GM18517 (cell line): ENCODE results near the gene ISM1.

Experiments
- ATAC-seq: cut with Tn5 transposase; IDR thresholded peaks from one replicate; pipeline ENCODE4 v1.9.1; 2021; ENCODE audit warnings: mild to moderate bottlenecking, moderate library complexity; ENCODE audit not compliant: unreplicated experiment

Gene ISM1

GRCh38 chr20:13278812-13279570 lies 57.9 kb downstream of the ISM1 start:
- no peak for ATAC-seq

GRCh38 chr20:13280609-13281324 lies 59.7 kb downstream of the ISM1 start:
- no peak for ATAC-seq

GRCh38 chr20:13283869-13284829 lies 63.1 kb downstream of the ISM1 start:
- no peak for ATAC-seq

GRCh38 chr20:13284830-13285229 lies 63.8 kb downstream of the ISM1 start:
- ATAC-seq: no peak

- ATAC-seq: no peak
These were observed 64.3 kb downstream of the ISM1 start for GRCh38 chr20:13285408-13285807.

- no peak for ATAC-seq
These were observed 65.0 kb downstream of the ISM1 start for GRCh38 chr20:13286052-13286451.

GRCh38 chr20:13286607-13287006 lies 65.5 kb downstream of the ISM1 start:
- no peak for ATAC-seq

- no peak for ATAC-seq
These were observed 67.3 kb downstream of the ISM1 start for GRCh38 chr20:13288357-13288756.

GRCh38 chr20:13289031-13289430 lies 68.0 kb downstream of the ISM1 start:
- no peak for ATAC-seq

- ATAC-seq: no peak
These were observed 69.7 kb downstream of the ISM1 start for GRCh38 chr20:13290724-13291123.

- no peak for ATAC-seq
These were observed 70.1 kb downstream of the ISM1 start for GRCh38 chr20:13291157-13291556.

- ATAC-seq: no peak
These were observed 71.3 kb downstream of the ISM1 start for GRCh38 chr20:13292201-13292885.

- ATAC-seq: no peak
These were observed 73.4 kb downstream of the ISM1 start for GRCh38 chr20:13294522-13294921.

GRCh38 chr20:13295637-13296036 lies 74.6 kb downstream of the ISM1 start:
- no peak for ATAC-seq

GRCh38 chr20:13296070-13296469 lies 75.0 kb downstream of the ISM1 start:
- no peak for ATAC-seq

GRCh38 chr20:13297147-13297899 lies 76.2 kb downstream of the ISM1 start:
- no peak for ATAC-seq

GRCh38 chr20:13298692-13299373 lies 77.8 kb downstream of the ISM1 start:
- ATAC-seq: no peak

- ATAC-seq: no peak
These were observed 78.3 kb downstream of the ISM1 start for GRCh38 chr20:13299401-13299800.

- no peak for ATAC-seq
These were observed 80.5 kb downstream of the ISM1 start for GRCh38 chr20:13301596-13301995.
